Measurements from ENCODE around the gene ARHGAP6.
"Not testable (repeated sequence)": the region's sequence is repeated elsewhere in the genome, so short reads cannot be mapped to it uniquely, and the experiment has no call there.

Gene ARHGAP6

GRCh38 chrX:11381464-11381863, 284.3 kb downstream of the ARHGAP6 start:
- DNase-seq = no peak

- no peak for DNase-seq
Measured at GRCh38 chrX:11380187-11380844, 285.4 kb downstream of the ARHGAP6 start.

GRCh38 chrX:11376163-11376562, 289.6 kb downstream of the ARHGAP6 start:
- DNase-seq = no peak

GRCh38 chrX:11375614-11376119, 290.1 kb downstream of the ARHGAP6 start:
- no peak for DNase-seq

- no peak for DNase-seq
Measured at GRCh38 chrX:11374570-11374969, 291.1 kb downstream of the ARHGAP6 start.

- DNase-seq = no peak
Measured at GRCh38 chrX:11371106-11371505, 294.6 kb downstream of the ARHGAP6 start.

- DNase-seq = no peak
Measured at GRCh38 chrX:11367609-11368430, 297.9 kb downstream of the ARHGAP6 start.

GRCh38 chrX:11366998-11367595, 298.6 kb downstream of the ARHGAP6 start:
- no peak for DNase-seq

- DNase-seq = no peak
Measured at GRCh38 chrX:11365426-11365825, 300.3 kb downstream of the ARHGAP6 start.

GRCh38 chrX:11364835-11365234, 300.9 kb downstream of the ARHGAP6 start:
- DNase-seq = no peak

GRCh38 chrX:11363825-11364224, 301.9 kb downstream of the ARHGAP6 start:
- not testable (repeated sequence) for DNase-seq

- no peak for DNase-seq
Measured at GRCh38 chrX:11363069-11363594, 302.6 kb downstream of the ARHGAP6 start.

- DNase-seq = not testable (repeated sequence)
Measured at GRCh38 chrX:11361666-11362065, 304.1 kb downstream of the ARHGAP6 start.

GRCh38 chrX:11355944-11356343, 309.8 kb downstream of the ARHGAP6 start:
- DNase-seq = not testable (repeated sequence)

GRCh38 chrX:11355259-11355909, 310.3 kb downstream of the ARHGAP6 start:
- no peak for DNase-seq

GRCh38 chrX:11352296-11352741, 313.4 kb downstream of the ARHGAP6 start:
- no peak for DNase-seq

- no peak for DNase-seq
Measured at GRCh38 chrX:11351375-11352295, 314.1 kb downstream of the ARHGAP6 start.

GRCh38 chrX:11349661-11350337, 315.9 kb downstream of the ARHGAP6 start:
- DNase-seq = no peak

GRCh38 chrX:11349020-11349419, 316.7 kb downstream of the ARHGAP6 start:
- DNase-seq = no peak

- no peak for DNase-seq
Measured at GRCh38 chrX:11347300-11347699, 318.4 kb downstream of the ARHGAP6 start.

- DNase-seq = no peak
Measured at GRCh38 chrX:11346121-11346682, 319.5 kb downstream of the ARHGAP6 start.

Measured in activated CD4-positive, CD25-positive, alpha-beta regulatory T cell treated with anti-CD3 and anti-CD28 coated beads, Interleukin-2, amount 50 U/mL, for 72 hours (primary cell).